ENCODE results near the gene BLM.

Gene BLM

GRCh38 chr15:90742087-90742486 lies 24.9 kb downstream of the BLM start:
- TF ChIP-seq CTCF (IDR thresholded peaks at IDR 0.05; ENCODE audit: borderline replicate concordance, insufficient read depth, low read depth, low read length) = no peak
- no peak overlapping the region for H3K4me3 ChIP-seq (ENCODE audit: low read depth, low read length)

DNA sequence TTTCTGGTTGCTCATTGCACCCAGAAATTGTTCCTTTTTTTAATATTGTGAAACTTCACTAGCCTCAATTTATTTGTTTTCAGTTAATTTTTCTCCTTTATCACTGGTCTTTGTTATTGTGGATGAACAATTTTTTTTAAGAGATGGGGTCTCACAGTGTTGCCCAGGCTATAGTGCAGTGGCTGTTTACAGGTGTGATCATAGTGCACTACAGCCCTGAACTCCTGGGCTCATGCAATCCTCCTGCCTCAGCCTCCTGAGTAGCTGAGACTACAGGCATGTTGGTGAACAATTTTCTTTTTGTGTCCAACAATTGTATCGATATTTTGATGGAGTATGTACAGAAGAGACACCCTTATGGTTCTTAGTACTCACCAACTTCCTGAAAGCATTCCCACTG lies 26.3 kb downstream of the BLM start:
- TF ChIP-seq CTCF (IDR thresholded peaks at IDR 0.05; ENCODE audit: borderline replicate concordance, insufficient read depth, low read depth, low read length) = no peak
- no peak overlapping the region for H3K4me3 ChIP-seq (ENCODE audit: low read depth, low read length)

DNA sequence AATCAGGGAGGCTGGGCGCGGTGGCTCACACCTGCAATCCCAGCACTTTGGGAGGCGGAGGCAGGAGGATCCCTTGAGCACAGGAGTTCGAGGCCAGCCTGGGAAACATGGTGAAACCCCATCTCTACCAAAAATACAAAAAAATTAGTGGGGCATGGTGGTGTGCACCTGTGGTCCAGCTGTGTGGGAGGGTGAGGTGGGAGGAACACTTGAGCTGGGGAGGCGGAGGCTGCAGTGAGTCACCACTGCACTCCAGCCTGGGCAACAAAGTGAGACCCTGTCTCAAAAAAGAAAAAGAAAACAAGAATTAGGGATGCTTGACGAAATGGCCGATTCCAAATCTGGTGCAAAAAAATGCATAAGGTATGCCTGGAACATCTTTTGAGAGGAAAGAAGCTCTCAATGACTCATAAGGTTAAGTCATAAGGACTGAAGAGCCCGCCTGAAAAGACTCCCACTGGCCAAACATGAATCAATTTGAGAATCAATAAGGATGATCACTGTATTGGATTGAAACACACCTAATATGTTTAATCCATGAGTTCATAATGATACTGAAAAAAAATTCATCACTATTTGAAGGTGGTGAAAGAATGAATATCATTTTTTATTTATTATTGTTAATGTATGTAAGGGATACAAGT lies 27.7 kb downstream of the BLM start:
- no peak for TF ChIP-seq CTCF (IDR thresholded peaks at IDR 0.05; ENCODE audit: borderline replicate concordance, insufficient read depth, low read depth, low read length)

GRCh38 chr15:90749754-90750153 lies 32.6 kb downstream of the BLM start:
- no peak for TF ChIP-seq CTCF (IDR thresholded peaks at IDR 0.05; ENCODE audit: borderline replicate concordance, insufficient read depth, low read depth, low read length)
- H3K4me3 ChIP-seq (ENCODE audit: low read depth, low read length) = no peak overlapping the region

More for the DNA sequence above, 27.7 kb downstream of the BLM start:
- H3K4me3 ChIP-seq (ENCODE audit: low read depth, low read length) = no peak overlapping the region

- H3K4me3 ChIP-seq (ENCODE audit: low read depth, low read length) = no peak overlapping the region
- no peak for TF ChIP-seq CTCF (IDR thresholded peaks at IDR 0.05; ENCODE audit: borderline replicate concordance, insufficient read depth, low read depth, low read length)
Measured at GRCh38 chr15:90750186-90750585, 33.0 kb downstream of the BLM start.

DNA sequence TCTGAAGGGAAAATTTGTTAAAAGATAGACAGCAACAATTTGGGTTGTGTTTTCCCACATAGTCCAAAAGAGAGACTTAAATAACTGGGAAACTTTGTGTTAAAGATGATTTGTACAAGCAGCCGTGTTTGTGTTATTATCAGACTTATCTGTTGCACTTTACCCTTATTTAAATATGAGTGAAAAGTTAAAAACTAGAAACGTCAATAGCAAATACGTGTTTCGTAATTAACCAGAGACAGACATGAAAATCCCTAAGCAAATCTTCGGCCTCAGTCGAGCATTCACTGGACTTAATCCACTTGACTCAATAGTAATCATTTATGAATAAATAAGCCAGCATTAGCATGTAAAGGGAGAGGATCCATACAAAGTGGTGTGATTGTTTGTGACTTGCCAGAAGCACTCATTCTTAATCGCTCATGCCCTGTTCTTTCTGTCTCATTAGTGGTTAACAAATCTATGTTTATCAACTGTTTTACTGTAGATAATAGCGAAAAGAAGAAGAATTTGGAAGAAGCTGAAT lies 34.2 kb downstream of the BLM start:
- TF ChIP-seq CTCF (IDR thresholded peaks at IDR 0.05; ENCODE audit: borderline replicate concordance, insufficient read depth, low read depth, low read length) = no peak
- no peak overlapping the region for H3K4me3 ChIP-seq (ENCODE audit: low read depth, low read length)

GRCh38 chr15:90756916-90757315 lies 39.8 kb downstream of the BLM start:
- no peak overlapping the region for H3K4me3 ChIP-seq (ENCODE audit: low read depth, low read length)
- no peak for TF ChIP-seq CTCF (IDR thresholded peaks at IDR 0.05; ENCODE audit: borderline replicate concordance, insufficient read depth, low read depth, low read length)

Measured in GM12875 (cell line).